ENCODE results near the gene MS4A10. TPM values are rescaled to one million over a fixed set of nuclear protein-coding genes. Genes with fewer than 3 reads are reported as not detected.

MS4A10 gene
- total and polyA plus RNA-seq, 5 donors from 2014 or later: not detected

DNA sequence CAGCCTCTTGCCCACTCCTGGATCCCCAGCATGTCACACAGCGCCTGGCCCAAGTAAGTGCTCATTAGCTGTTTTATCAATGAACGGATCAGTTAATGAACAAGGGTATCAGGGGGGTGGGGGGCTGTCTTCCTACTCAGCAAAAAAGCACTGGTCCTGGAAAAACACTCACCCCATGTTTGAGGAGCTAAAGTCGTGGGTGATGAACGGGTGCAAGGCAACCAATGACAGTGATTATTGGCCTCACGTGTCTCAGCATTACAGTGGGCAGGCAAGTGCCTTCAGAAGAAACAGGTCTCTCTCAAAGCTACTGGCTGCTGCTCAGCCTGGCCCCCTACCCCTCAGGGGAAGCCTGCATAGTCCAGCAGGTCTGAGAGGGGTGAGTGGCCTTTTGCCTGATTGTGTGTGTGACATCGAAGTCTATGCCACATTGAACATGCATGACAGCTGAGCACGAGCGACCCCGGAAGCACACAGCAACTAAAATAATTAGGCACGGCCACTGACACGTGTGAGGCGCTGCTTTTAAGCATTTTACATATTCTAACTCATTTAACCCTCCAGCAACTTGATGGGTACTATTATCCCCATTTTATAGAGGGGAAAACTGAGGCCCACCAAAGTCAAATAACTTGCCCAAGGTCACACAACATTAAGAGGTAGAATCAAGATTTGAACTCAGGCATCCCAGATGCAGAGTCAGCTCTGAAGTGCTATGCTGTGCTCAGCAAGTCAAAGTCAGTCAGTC is 2.6 kb upstream of the MS4A10 start:
- H3K4me1 ChIP-seq (ENCODE audit: control insufficient read depth, insufficient read depth, low read length, poor library complexity, severe bottlenecking): no peaks in the 10 kb centered on the region
- no peak overlapping the region for H3K4me3 Mint-ChIP-seq
- H3K36me3 ChIP-seq (ENCODE audit: control insufficient read depth, insufficient read depth, low read length): no peaks in the 10 kb centered on the region
- no peaks in the 10 kb centered on the region for H3K27me3 ChIP-seq (ENCODE audit: control insufficient read depth, insufficient read depth, low read length)
- H3K36me3 Mint-ChIP-seq: no peaks in the 10 kb centered on the region
- no peak for DNase-seq
- no peak overlapping the region for H3K4me3 ChIP-seq (ENCODE audit: low read depth, low read length)
- H3K4me1 Mint-ChIP-seq: no peaks in the 10 kb centered on the region
- H3K9me3 ChIP-seq (ENCODE audit: control insufficient read depth in 2 of 2, low read length in 2 of 2): no peaks in the 10 kb centered on the region
- H3K27ac ChIP-seq (ENCODE audit: insufficient read depth, low read length, poor library complexity, severe bottlenecking): no peak overlapping the region
- H3K27ac Mint-ChIP-seq: no peak overlapping the region
- ATAC-seq (ENCODE audit: low read depth in 2 of 2): no peak
- H3K27me3 Mint-ChIP-seq: no peaks in the 10 kb centered on the region
- H3K9me3 Mint-ChIP-seq: no peaks in the 10 kb centered on the region

GRCh38 chr11:60783141-60783484 is 2.0 kb upstream of the MS4A10 start:
- no peaks in the 10 kb centered on the region for H3K36me3 Mint-ChIP-seq
- DNase-seq (no peak), ATAC-seq (ENCODE audit: low read depth in 2 of 2) (no peak)
- H3K36me3 ChIP-seq (ENCODE audit: control insufficient read depth, insufficient read depth, low read length): no peaks in the 10 kb centered on the region
- no peak overlapping the region for H3K27ac Mint-ChIP-seq
- H3K27me3 ChIP-seq (ENCODE audit: control insufficient read depth, insufficient read depth, low read length): no peaks in the 10 kb centered on the region
- H3K4me3 ChIP-seq (ENCODE audit: low read depth, low read length): no peak overlapping the region
- no peaks in the 10 kb centered on the region for H3K9me3 ChIP-seq (ENCODE audit: control insufficient read depth in 2 of 2, low read length in 2 of 2)
- H3K4me1 Mint-ChIP-seq: no peaks in the 10 kb centered on the region
- H3K27ac ChIP-seq (ENCODE audit: insufficient read depth, low read length, poor library complexity, severe bottlenecking): no peak overlapping the region
- no peaks in the 10 kb centered on the region for H3K27me3 Mint-ChIP-seq
- no peak overlapping the region for H3K4me3 Mint-ChIP-seq
- no peaks in the 10 kb centered on the region for H3K9me3 Mint-ChIP-seq
- H3K4me1 ChIP-seq (ENCODE audit: control insufficient read depth, insufficient read depth, low read length, poor library complexity, severe bottlenecking): no peaks in the 10 kb centered on the region

DNA sequence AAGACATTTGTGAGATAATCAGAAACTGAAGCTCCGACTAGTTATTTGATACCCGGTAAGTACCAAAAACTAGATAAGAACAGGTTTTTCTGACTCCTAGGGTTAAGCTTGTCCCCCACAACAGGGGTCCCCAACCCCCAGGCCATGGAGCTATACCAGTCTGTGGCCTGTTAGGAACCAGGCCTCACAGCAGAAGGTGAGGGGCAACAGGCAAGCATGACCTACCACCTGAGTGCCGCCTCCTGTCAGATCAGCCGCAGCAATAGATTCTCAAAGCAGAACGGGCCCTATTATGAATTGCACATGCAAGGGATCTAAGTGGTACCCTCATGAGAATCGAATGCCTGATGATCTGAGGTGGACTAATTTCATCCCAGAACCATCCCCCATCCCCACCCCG is 1.2 kb upstream of the MS4A10 start:
- no peak overlapping the region for H3K4me3 Mint-ChIP-seq

GRCh38 chr11:60785806-60786361 is 751 bp downstream of the MS4A10 start:
- no peaks in the 10 kb centered on the region for H3K36me3 ChIP-seq (ENCODE audit: control insufficient read depth, insufficient read depth, low read length)
- no peak overlapping the region for H3K4me3 ChIP-seq (ENCODE audit: low read depth, low read length)
- no peak for ATAC-seq (ENCODE audit: low read depth in 2 of 2)
- no peak for DNase-seq
- H3K27ac ChIP-seq (ENCODE audit: insufficient read depth, low read length, poor library complexity, severe bottlenecking): no peak overlapping the region
- Mint-ChIP-seq H3K4me3 (no peak overlapping the region), H3K36me3 (no peaks in the 10 kb centered on the region), H3K27me3 (peaks cover 6% of the 10 kb centered on the region), H3K9me3 (no peaks in the 10 kb centered on the region), H3K4me1 (no peaks in the 10 kb centered on the region), H3K27ac (no peak overlapping the region)
- H3K9me3 ChIP-seq (ENCODE audit: control insufficient read depth in 2 of 2, low read length in 2 of 2): no peaks in the 10 kb centered on the region
- no peaks in the 10 kb centered on the region for H3K4me1 ChIP-seq (ENCODE audit: control insufficient read depth, insufficient read depth, low read length, poor library complexity, severe bottlenecking)
- no peaks in the 10 kb centered on the region for H3K27me3 ChIP-seq (ENCODE audit: control insufficient read depth, insufficient read depth, low read length)

More for the DNA sequence above, 1.2 kb upstream of the MS4A10 start:
- H3K27ac Mint-ChIP-seq: no peak overlapping the region
- no peak for DNase-seq
- no peaks in the 10 kb centered on the region for H3K4me1 ChIP-seq (ENCODE audit: control insufficient read depth, insufficient read depth, low read length, poor library complexity, severe bottlenecking)
- H3K9me3 ChIP-seq (ENCODE audit: control insufficient read depth in 2 of 2, low read length in 2 of 2): no peaks in the 10 kb centered on the region
- no peak for ATAC-seq (ENCODE audit: low read depth in 2 of 2)
- H3K36me3 Mint-ChIP-seq: no peaks in the 10 kb centered on the region
- H3K4me1 Mint-ChIP-seq: no peaks in the 10 kb centered on the region
- no peaks in the 10 kb centered on the region for H3K36me3 ChIP-seq (ENCODE audit: control insufficient read depth, insufficient read depth, low read length)
- H3K27me3 ChIP-seq (ENCODE audit: control insufficient read depth, insufficient read depth, low read length): no peaks in the 10 kb centered on the region
- H3K27me3 Mint-ChIP-seq: peaks cover under 1% of the 10 kb centered on the region
- no peaks in the 10 kb centered on the region for H3K9me3 Mint-ChIP-seq
- no peak overlapping the region for H3K27ac ChIP-seq (ENCODE audit: insufficient read depth, low read length, poor library complexity, severe bottlenecking)
- no peak overlapping the region for H3K4me3 ChIP-seq (ENCODE audit: low read depth, low read length)

DNA sequence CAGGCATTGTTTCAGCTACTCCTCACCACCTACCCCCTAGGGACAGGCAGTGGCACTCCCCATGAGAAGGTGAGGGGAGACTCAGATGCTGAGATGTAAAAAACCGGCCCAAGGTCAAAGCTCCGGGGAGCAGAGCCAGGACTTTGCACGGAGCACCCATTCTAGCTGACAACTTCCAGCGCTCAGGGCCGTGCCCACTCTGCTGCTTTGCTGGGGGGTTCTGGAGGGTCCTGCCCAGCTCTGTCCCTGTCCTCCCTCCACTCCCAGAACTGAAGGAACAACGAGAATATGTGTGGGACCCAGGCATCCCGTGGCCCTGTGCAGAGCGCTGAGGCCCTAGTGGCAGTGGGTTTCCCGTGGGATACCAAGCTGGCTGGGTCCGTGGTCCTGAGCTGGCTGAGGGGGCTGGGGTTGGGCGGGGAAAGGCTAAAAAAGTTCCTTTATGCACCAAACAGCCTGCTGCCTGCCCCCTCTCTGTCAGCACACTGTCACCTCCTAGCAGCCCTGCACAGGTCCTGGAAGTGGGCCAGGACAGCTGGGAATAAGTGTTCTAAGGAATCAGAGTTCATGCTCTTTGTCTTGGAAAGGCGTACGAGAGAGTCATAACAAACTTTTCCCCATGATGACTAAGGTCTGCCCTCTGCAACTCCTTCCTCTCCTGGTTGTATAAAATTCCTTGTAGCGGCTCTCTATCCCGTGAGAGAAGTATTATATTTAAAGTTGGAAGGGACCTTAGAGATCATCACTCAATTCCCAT is 1.9 kb downstream of the MS4A10 start:
- H3K4me3 Mint-ChIP-seq: peak overlapping the region in 1 of 4 donors; percentile 27
- no peaks in the 10 kb centered on the region for H3K4me1 Mint-ChIP-seq
- H3K36me3 ChIP-seq (ENCODE audit: control insufficient read depth, insufficient read depth, low read length): no peaks in the 10 kb centered on the region
- no peaks in the 10 kb centered on the region for H3K36me3 Mint-ChIP-seq
- H3K27ac Mint-ChIP-seq: no peak overlapping the region
- H3K9me3 ChIP-seq (ENCODE audit: control insufficient read depth in 2 of 2, low read length in 2 of 2): no peaks in the 10 kb centered on the region
- no peaks in the 10 kb centered on the region for H3K27me3 ChIP-seq (ENCODE audit: control insufficient read depth, insufficient read depth, low read length)
- no peaks in the 10 kb centered on the region for H3K9me3 Mint-ChIP-seq
- no peak overlapping the region for H3K27ac ChIP-seq (ENCODE audit: insufficient read depth, low read length, poor library complexity, severe bottlenecking)
- H3K4me1 ChIP-seq (ENCODE audit: control insufficient read depth, insufficient read depth, low read length, poor library complexity, severe bottlenecking): no peaks in the 10 kb centered on the region
- H3K4me3 ChIP-seq (ENCODE audit: low read depth, low read length): no peak overlapping the region
- DNase-seq (no peak), ATAC-seq (ENCODE audit: low read depth in 2 of 2) (no peak)
- H3K27me3 Mint-ChIP-seq: peaks cover 6% of the 10 kb centered on the region

GRCh38 chr11:60788401-60789125 is 3.4 kb downstream of the MS4A10 start:
- H3K4me1 Mint-ChIP-seq: no peaks in the 10 kb centered on the region
- H3K36me3 ChIP-seq (ENCODE audit: control insufficient read depth, insufficient read depth, low read length): no peaks in the 10 kb centered on the region
- ATAC-seq (ENCODE audit: low read depth in 2 of 2) (no peak), DNase-seq (no peak)
- H3K9me3 Mint-ChIP-seq: no peaks in the 10 kb centered on the region
- no peak overlapping the region for H3K27ac ChIP-seq (ENCODE audit: insufficient read depth, low read length, poor library complexity, severe bottlenecking)
- no peaks in the 10 kb centered on the region for H3K9me3 ChIP-seq (ENCODE audit: control insufficient read depth in 2 of 2, low read length in 2 of 2)
- no peaks in the 10 kb centered on the region for H3K27me3 ChIP-seq (ENCODE audit: control insufficient read depth, insufficient read depth, low read length)
- H3K27ac Mint-ChIP-seq: no peak overlapping the region
- no peaks in the 10 kb centered on the region for H3K36me3 Mint-ChIP-seq
- no peak overlapping the region for H3K4me3 Mint-ChIP-seq
- H3K4me3 ChIP-seq (ENCODE audit: low read depth, low read length): no peak overlapping the region
- peaks cover 6% of the 10 kb centered on the region for H3K27me3 Mint-ChIP-seq
- H3K4me1 ChIP-seq (ENCODE audit: control insufficient read depth, insufficient read depth, low read length, poor library complexity, severe bottlenecking): no peaks in the 10 kb centered on the region

- DNase-seq (no peak), ATAC-seq (ENCODE audit: low read depth in 2 of 2) (no peak)
- H3K4me3 ChIP-seq (ENCODE audit: low read depth, low read length): no peak overlapping the region
- Mint-ChIP-seq H3K27me3 (peaks cover 6% of the 10 kb centered on the region), H3K4me3 (no peak overlapping the region), H3K36me3 (no peaks in the 10 kb centered on the region), H3K4me1 (no peaks in the 10 kb centered on the region), H3K27ac (no peak overlapping the region), H3K9me3 (no peaks in the 10 kb centered on the region)
- no peaks in the 10 kb centered on the region for H3K9me3 ChIP-seq (ENCODE audit: control insufficient read depth in 2 of 2, low read length in 2 of 2)
- no peaks in the 10 kb centered on the region for H3K36me3 ChIP-seq (ENCODE audit: control insufficient read depth, insufficient read depth, low read length)
- no peak overlapping the region for H3K27ac ChIP-seq (ENCODE audit: insufficient read depth, low read length, poor library complexity, severe bottlenecking)
- H3K27me3 ChIP-seq (ENCODE audit: control insufficient read depth, insufficient read depth, low read length): no peaks in the 10 kb centered on the region
- H3K4me1 ChIP-seq (ENCODE audit: control insufficient read depth, insufficient read depth, low read length, poor library complexity, severe bottlenecking): no peaks in the 10 kb centered on the region
Observed at GRCh38 chr11:60790726-60791125, 5.6 kb downstream of the MS4A10 start.
